H1 (cell line): ENCODE results near the gene NAV2. TPM values are rescaled to one million over a fixed set of nuclear protein-coding genes. Genes with fewer than 3 reads are reported as not detected.

Experiments used
- CTCF ChIA-PET: fragments of 300-600 bp; sonication (Branson Sonifier 250); formaldehyde crosslinking; loops from one replicate; lab custom pipeline; 2021; ENCODE audit not compliant: partially characterized antibody; lab: Charles Lee
- POLR2A ChIA-PET: fragments of 300-600 bp; sonication (Branson Sonifier 250); formaldehyde crosslinking; loops from one replicate; lab custom pipeline; 2021; ENCODE audit warnings: inconsistent platforms; ENCODE audit not compliant: partially characterized antibody; lab: Charles Lee
- DNase-seq, 2 experiments: peaks; one replicate each; pipeline versions ENCODE4 v3.0.0 to v3.0.0-alpha.2; 2010 to 2022; ENCODE audit warnings: low spot score in 2 of 2, low read depth in 1 of 2, mixed read lengths in 1 of 2
- FAIRE-seq: peaks from 2 replicates; lab custom pipeline; 2011; peaks lifted over from hg19 to GRCh38; lab: Jason Lieb, UNC
- H2AFZ ChIP-seq: 2 replicates; pipeline ENCODE4 v1.8.1; 2012; ENCODE audit warnings: low read length, inconsistent platforms
- H2AK5ac ChIP-seq: 2 replicates; pipeline ENCODE4 v1.6.1; 2013; ENCODE audit warnings: low read depth, low read length
- H2BK120ac ChIP-seq: replicated peaks from 2 replicates; pipeline ENCODE3; 2013; ENCODE audit warnings: low read depth, low read length, inconsistent platforms
- H2BK12ac ChIP-seq: 2 replicates; pipeline ENCODE4 v1.6.1; 2013; ENCODE audit warnings: low read depth, low read length
- H2BK15ac ChIP-seq: 2 replicates; pipeline ENCODE4 v1.6.1; 2013; ENCODE audit warnings: low read length
- H2BK20ac ChIP-seq: 2 replicates; pipeline ENCODE4 v1.6.1; 2013; ENCODE audit warnings: low read length
- H2BK5ac ChIP-seq: 2 replicates; pipeline ENCODE4 v1.6.1; 2013; ENCODE audit warnings: low read depth, low read length
- H3K14ac ChIP-seq: 2 replicates; pipeline ENCODE4 v1.6.1; 2013; ENCODE audit warnings: inconsistent platforms; ENCODE audit not compliant: insufficient read length
- H3K18ac ChIP-seq: 2 replicates; pipeline ENCODE4 v1.6.1; 2013; ENCODE audit warnings: low read length; ENCODE audit errors: extremely low read depth
- H3K23ac ChIP-seq: 2 replicates; pipeline ENCODE4 v1.6.1; 2013; ENCODE audit warnings: inconsistent platforms; ENCODE audit not compliant: insufficient read length
- H3K23me2 ChIP-seq: 2 replicates; pipeline ENCODE4 v1.6.1; 2013; ENCODE audit warnings: low read depth, low read length
- H3K27ac ChIP-seq: 2 replicates; pipeline ENCODE4 v1.6.1; 2011; ENCODE audit warnings: low read depth, low read length, inconsistent platforms
- H3K27me3 ChIP-seq, 4 experiments: replicated peaks in 1 of 4; 1 replicate in 1 of 4; 2 replicates in 3 of 4; pipeline versions ENCODE4 v1.6.1 to v1.8.1; 2011 to 2013; ENCODE audit warnings: low read length in 3 of 4, mild to moderate bottlenecking in 3 of 4, inconsistent platforms in 2 of 4, mixed read lengths in 2 of 4, moderate library complexity in 1 of 4; ENCODE audit not compliant: control insufficient read depth in 3 of 4, insufficient read depth in 3 of 4; ENCODE audit errors: extremely low read depth in 1 of 4
- H3K36me3 ChIP-seq, 4 experiments: 2 replicates each; pipeline versions ENCODE4 v1.6.1 to v1.8.1; 2011 to 2013; ENCODE audit warnings: mild to moderate bottlenecking in 4 of 4, low read length in 3 of 4, moderate library complexity in 2 of 4, control low read depth in 1 of 4, inconsistent platforms in 1 of 4; ENCODE audit not compliant: insufficient read depth in 4 of 4, control insufficient read depth in 2 of 4
- H3K4ac ChIP-seq: replicated peaks from 2 replicates; pipeline ENCODE3; 2013; ENCODE audit warnings: low read length, low read depth, mixed read lengths, inconsistent platforms; ENCODE audit not compliant: insufficient read length
- H3K4me1 ChIP-seq, 4 experiments: replicated peaks in 1 of 4; 1 replicate in 1 of 4; 2 replicates in 3 of 4; pipeline versions ENCODE4 v1.6.1 to v1.8.1; 2011 to 2013; ENCODE audit warnings: low read length in 3 of 4, inconsistent platforms in 2 of 4, mixed read lengths in 1 of 4; ENCODE audit not compliant: insufficient read depth in 4 of 4, control insufficient read depth in 3 of 4
- H3K4me2 ChIP-seq, 2 experiments: 2 replicates each; pipeline versions ENCODE4 v1.6.1 to v1.8.1; 2011 to 2013; ENCODE audit warnings: low read depth in 2 of 2, low read length in 2 of 2, control low read depth in 1 of 2, inconsistent platforms in 1 of 2, mild to moderate bottlenecking in 1 of 2; ENCODE audit not compliant: insufficient read depth in 1 of 2
- H3K4me3 ChIP-seq, 4 experiments: fragments of 200-600, 300-600 bp in 1 of 4; sonication (generic), shearing (Covaris generic), sonication (Bioruptor Twin) in 1 of 4; 2 replicates each; pipeline versions ENCODE4 v1.5.1 to v1.8.1; 2011 to 2016; ENCODE audit warnings: low read length in 4 of 4, low read depth in 3 of 4, control low read depth in 2 of 4, inconsistent platforms in 2 of 4, mild to moderate bottlenecking in 2 of 4, mixed read lengths in 1 of 4, moderate library complexity in 1 of 4; ENCODE audit not compliant: insufficient read depth in 2 of 4; ENCODE audit errors: extremely low read depth in 1 of 4
- H3K56ac ChIP-seq: replicated peaks from 2 replicates; pipeline ENCODE3; 2013; ENCODE audit warnings: low read depth, mild to moderate bottlenecking, mixed read lengths, low read length, inconsistent platforms; ENCODE audit not compliant: insufficient read length
- H3K79me1 ChIP-seq: 2 replicates; pipeline ENCODE4 v1.6.1; 2013; ENCODE audit warnings: low read depth, low read length, control low read depth
- H3K79me2 ChIP-seq, 2 experiments: 2 replicates each; pipeline versions ENCODE4 v1.6.1 to v1.8.1; 2012 to 2013; ENCODE audit warnings: low read length in 2 of 2, mild to moderate bottlenecking in 2 of 2, inconsistent platforms in 1 of 2; ENCODE audit not compliant: insufficient read depth in 2 of 2, control insufficient read depth in 1 of 2
- H3K9ac ChIP-seq, 4 experiments: replicated peaks in 1 of 4; 1 replicate in 1 of 4; 2 replicates in 3 of 4; pipeline versions ENCODE4 v1.6.1 to v1.8.1; 2011 to 2013; ENCODE audit warnings: low read depth in 3 of 4, low read length in 3 of 4, control low read depth in 2 of 4, mild to moderate bottlenecking in 2 of 4, moderate library complexity in 2 of 4, inconsistent platforms in 1 of 4; ENCODE audit errors: extremely low read depth in 1 of 4
- H3K9me3 ChIP-seq, 2 experiments: 2 replicates each; pipeline versions ENCODE4 v1.6.1 to v1.8.1; 2012 to 2013; ENCODE audit warnings: mild to moderate bottlenecking in 2 of 2, moderate library complexity in 2 of 2, control low read depth in 1 of 2, inconsistent platforms in 1 of 2, low read depth in 1 of 2, low read length in 1 of 2, mixed read lengths in 1 of 2; ENCODE audit not compliant: insufficient read depth in 2 of 2
- H4K20me1 ChIP-seq, 2 experiments: replicated peaks in 1 of 2; 2 replicates each; pipeline versions ENCODE3 to v1.8.1; 2011 to 2013; ENCODE audit warnings: inconsistent platforms in 2 of 2, low read length in 2 of 2, mild to moderate bottlenecking in 1 of 2; ENCODE audit not compliant: insufficient read depth in 2 of 2, control insufficient read depth in 1 of 2
- H4K5ac ChIP-seq: 2 replicates; pipeline ENCODE4 v1.6.1; 2013; ENCODE audit warnings: low read length, low read depth, mixed read lengths, inconsistent platforms; ENCODE audit not compliant: insufficient read length
- H4K8ac ChIP-seq: 2 replicates; pipeline ENCODE4 v1.8.0; 2013; ENCODE audit warnings: mild to moderate bottlenecking, moderate library complexity, low read length, inconsistent platforms; ENCODE audit not compliant: insufficient read depth; ENCODE audit errors: extremely low read depth
- H4K91ac ChIP-seq: replicated peaks from 2 replicates; pipeline ENCODE3; 2013; ENCODE audit warnings: low read length, mixed read lengths, inconsistent platforms; ENCODE audit not compliant: insufficient read length
- BRCA1 ChIP-seq: IDR thresholded peaks from 2 replicates; pipeline ENCODE4 v1.6.1; 2012; ENCODE audit warnings: low read depth, low read length, improper control_type of control experiment
- EP300 ChIP-seq, 2 experiments: IDR thresholded peaks; 1 replicate in 1 of 2; 2 replicates in 1 of 2; pipeline ENCODE4 v1.6.1; 2011 to 2012; ENCODE audit warnings: low read depth in 2 of 2, low read length in 2 of 2, mild to moderate bottlenecking in 2 of 2, borderline replicate concordance in 1 of 2, inconsistent platforms in 1 of 2, moderate library complexity in 1 of 2
- MAX ChIP-seq: IDR thresholded peaks from 2 replicates; pipeline ENCODE4 v1.6.1; 2012; ENCODE audit warnings: inconsistent platforms
- POLR2A ChIP-seq, 2 experiments: IDR thresholded peaks; 1 replicate in 1 of 2; 2 replicates in 1 of 2; pipeline ENCODE4 v1.6.1; 2011; ENCODE audit warnings: low read depth in 2 of 2, low read length in 2 of 2, mild to moderate bottlenecking in 2 of 2; ENCODE audit errors: control extremely low read depth in 1 of 2
- SAP30 ChIP-seq: fragments of 300-600 bp; sonication (generic); IDR thresholded peaks from 2 replicates; pipeline ENCODE4 v1.7.1; 2012; ENCODE audit warnings: low read length, moderate library complexity, mild to moderate bottlenecking, inconsistent platforms; ENCODE audit not compliant: insufficient read depth, insufficient replicate concordance
- SIN3A ChIP-seq, 2 experiments: IDR thresholded peaks in 1 of 2; conservative IDR thresholded peaks in 1 of 2; 2 replicates each; pipeline ENCODE4 v1.6.1; 2011 to 2012; ENCODE audit warnings: low read length in 2 of 2, improper control_type of control experiment in 1 of 2, low read depth in 1 of 2, mild to moderate bottlenecking in 1 of 2
- SIRT6 ChIP-seq: IDR thresholded peaks from one replicate; pipeline ENCODE4 v1.7.1; 2012; ENCODE audit warnings: low read length, inconsistent platforms
- SRF ChIP-seq: IDR thresholded peaks from 2 replicates; pipeline ENCODE4 v1.6.1; 2011; ENCODE audit warnings: mild to moderate bottlenecking, low read depth, low read length, moderate library complexity
- TAF1 ChIP-seq: IDR thresholded peaks from 2 replicates; pipeline ENCODE4 v1.6.1; 2011; ENCODE audit warnings: mild to moderate bottlenecking, low read depth, low read length
- TEAD4 ChIP-seq: IDR thresholded peaks from 2 replicates; pipeline ENCODE4 v1.6.1; 2012; ENCODE audit warnings: low read depth, low read length, inconsistent platforms, mixed read lengths
- ZNF274 ChIP-seq: IDR thresholded peaks from 2 replicates; pipeline ENCODE4 v1.7.0; 2012; ENCODE audit warnings: low read length, borderline replicate concordance; ENCODE audit errors: extremely low read depth
- WGBS, 2 experiments: shearing (Covaris generic) in 1 of 2; methylation state at CpG; one replicate each; pipeline versions ENCODE4 v1.1.6 to v1.1.7; 2013 to 2015; ENCODE audit warnings: low lambda C conversion rate in 2 of 2, mixed read lengths in 2 of 2, inconsistent platforms in 1 of 2, low coverage in 1 of 2, missing lambda C conversion rate in 1 of 2; ENCODE audit not compliant: insufficient replicate concordance in 2 of 2, insufficient coverage in 1 of 2, insufficient read length in 1 of 2; ENCODE audit errors: extremely low coverage in 1 of 2, missing lambda C conversion rate in 1 of 2; 5-methylcytosine and 5-hydroxymethylcytosine counted together
- polyA plus RNA-seq, 7 experiments: library from polyadenylated mRNA; depleted of rRNA in 3 of 7; stranded (reverse) in 5 of 7; unstranded in 2 of 7; fragments of >200 nt in 5 of 7; fragments of 200-250 nt in 2 of 7; gene quantifications; 1 replicate in 5 of 7; 2 replicates in 1 of 7; 4 replicates in 1 of 7; pipeline versions ENCODE4 v1.2.1 to v1.2.3, GENCODE V29; 2011 to 2013; ENCODE audit warnings: missing spikeins in 2 of 7, mixed read lengths in 2 of 7
- total RNA-seq: library from RNA; stranded (reverse); fragmentation: NEBNext Ultra II Directional; extraction: Animal tissue kit (Norgen Biotek cat#: 25700); gene quantifications from 2 replicates; pipeline ENCODE4 v1.2.1, GENCODE V29; 2021

NAV2 gene
- total and polyA plus RNA-seq, 2 of the 8 experiments (the other 6 are each of a cell fraction or from before 2014, with no cell fraction given) = 35.6 to 73.6 TPM

GRCh38 chr11:19777377-19778102, 64.9 kb downstream of the NAV2 start:
- H2BK20ac ChIP-seq = no peak overlapping the region
- 4% methylated on average over 19 of the region's 29 CpGs; no CpG with 5 or more reads in 1 of the 2 experiments for WGBS, 2 experiments
- H4K8ac ChIP-seq = peak overlapping the region; percentile 73; the same call in 1 of the 2 replicates
- H3K27ac ChIP-seq = peak overlapping the region; percentile 92
- no peaks in the 10 kb centered on the region for H3K27me3 ChIP-seq
- peak overlapping the region; percentile 54 for H4K5ac ChIP-seq
- H3K23ac ChIP-seq = no peak overlapping the region
- H4K91ac ChIP-seq = peak overlapping the region; percentile 59
- H2AK5ac ChIP-seq = no peak overlapping the region
- peaks cover 6% of the 10 kb centered on the region; the same call in 1 of the 2 replicates for H3K79me1 ChIP-seq
- no peaks in the 10 kb centered on the region for H3K9me3 ChIP-seq
- H3K36me3 ChIP-seq = no peaks in the 10 kb centered on the region
- peak overlapping the region; percentile 92 to 98 for H3K4me2 ChIP-seq
- peak overlapping the region; percentile 96 for H3K18ac ChIP-seq
- 0 out of 2 replicates have a peak overlapping the region, but pooled peaks have one; percentile 30 for H2BK12ac ChIP-seq
- H3K23me2 ChIP-seq = peaks cover 9% of the 10 kb centered on the region; the same call in 1 of the 2 replicates
- DNase-seq = no peak
- POLR2A ChIA-PET = interaction anchor here (0.9 to 5.5 kb wide), 11 partner anchors 9 to 65 kb away, joined by 3 to 21 read pairs (median 5); partner anchors contain the start of gene NAV2
- peaks cover 0 to 9% of the 10 kb centered on the region in 2 experiments for H4K20me1 ChIP-seq
- H3K56ac ChIP-seq = peak overlapping the region; percentile 65
- CTCF ChIA-PET = interaction anchor here (1.0 to 4.4 kb wide), 10 partner anchors 11 to 49 kb away, joined by 4 to 25 read pairs (median 10); no protein-coding TSS in a partner anchor
- peaks cover 17 to 43% (median 37%) of the 10 kb centered on the region in 4 experiments for H3K4me1 ChIP-seq
- peak overlapping the region; percentile 12 for H2BK120ac ChIP-seq
- H3K4me3 ChIP-seq = peak overlapping the region; percentile 84 to 96 (median 90)
- no peak overlapping the region for H2AFZ ChIP-seq
- no peak overlapping the region for H3K14ac ChIP-seq
- H2BK5ac ChIP-seq = peak overlapping the region; percentile 91; the same call in 1 of the 2 replicates
- peak; percentile 42 for FAIRE-seq
- H2BK15ac ChIP-seq = no peak overlapping the region
- H3K9ac ChIP-seq = peak overlapping the region; percentile 75 to 90 (median 84)
- H3K4ac ChIP-seq = peak overlapping the region; percentile 55
- H3K79me2 ChIP-seq = peaks cover 3 to 51% of the 10 kb centered on the region in 2 experiments; a peak in 3 of 4 replicates
- TF ChIP-seq SRF (no peak), BRCA1 (no peak), TEAD4 (0 out of 2 replicates have a peak, but pooled peaks have one; percentile 40), ZNF274 (no peak), MAX (peak; percentile 32), SIN3A (conservative IDR thresholded peaks at IDR 0.05 in 1 of 2, IDR thresholded peaks at IDR 0.05 in 1 of 2; ENCODE audit: low read depth in 1 of 2, low read length in 2 of 2) (0 out of 4 replicates have a peak, but pooled peaks of 1 of the 2 experiments have one; percentile 58), EP300 (IDR thresholded peaks at IDR 0.05; ENCODE audit: borderline replicate concordance in 1 of 2, low read depth in 2 of 2, low read length in 2 of 2) (peak in 1 of 2 experiments; percentile 7; a peak in 1 of 3 replicates), POLR2A (IDR thresholded peaks at IDR 0.05; ENCODE audit: control extremely low read depth in 1 of 2, low read depth in 2 of 2, low read length in 2 of 2) (peak; percentile 78 to 81), SIRT6 (no peak), TAF1 (peak; percentile 66), SAP30 (peak; percentile 68)
